Right renal cortex interstitium (tissue), 3 donors: Measurements from ENCODE around the gene PPP6R2. TPM values are rescaled to one million over a fixed set of nuclear protein-coding genes. Genes with fewer than 3 reads are reported as not detected.

Source experiments
- DNase-seq, 3 donors: peaks; one replicate each; pipeline ENCODE4 v3.0.0-alpha.2; 2013; ENCODE audit warnings: low read depth in 3 of 3, low spot score in 2 of 3
- polyA plus RNA-seq, 3 donors: library from polyadenylated mRNA; unstranded; fragments of 120-200 nt; gene quantifications; one replicate each; pipeline ENCODE4 v1.2.1, GENCODE V29; 2013; ENCODE audit not compliant: insufficient read length in 3 of 3

Gene PPP6R2
- polyA plus RNA-seq, 3 donors = 29.8 to 31.5 (median 31.5) TPM

GRCh38 chr22:50482107-50483074, 139.3 kb downstream of the PPP6R2 start:
- DNase-seq = no peak

- no peak for DNase-seq
These were observed 140.0 kb downstream of the PPP6R2 start for GRCh38 chr22:50483106-50483505.

GRCh38 chr22:50483556-50483955, 140.4 kb downstream of the PPP6R2 start:
- no peak for DNase-seq

GRCh38 chr22:50483977-50484853, 141.1 kb downstream of the PPP6R2 start:
- no peak for DNase-seq

GRCh38 chr22:50485221-50486131, 142.3 kb downstream of the PPP6R2 start:
- DNase-seq = no peak

GRCh38 chr22:50486561-50487289, 143.6 kb downstream of the PPP6R2 start, which contains the start of gene MIOX:
Gene MIOX (plus strand): TSS chr22:50486859. CDS start chr22:50486898, 39 bp downstream.
- DNase-seq = no peak

- no peak for DNase-seq
These were observed 144.3 kb downstream of the PPP6R2 start for GRCh38 chr22:50487290-50488005.

GRCh38 chr22:50488006-50488677, 145.0 kb downstream of the PPP6R2 start:
- DNase-seq = no peak

GRCh38 chr22:50488886-50489285, 145.8 kb downstream of the PPP6R2 start:
- DNase-seq = no peak

- no peak for DNase-seq
These were observed 146.5 kb downstream of the PPP6R2 start for GRCh38 chr22:50489363-50490243.

GRCh38 chr22:50490531-50491308, 147.6 kb downstream of the PPP6R2 start:
- no peak for DNase-seq

Other genes with a start within 250 kb of the PPP6R2 start
- gene PANX2, start 172.6 kb upstream of the PPP6R2 start, polyA plus RNA-seq = 1 to 10 TPM in 2 of 3 donors, under 1 TPM in 1; 0.65 to 1.5 (median 1.1) TPM
- 10 to 100 TPM; 17.1 to 20.7 (median 17.8) TPM for gene TRABD, start 157.4 kb upstream of the PPP6R2 start, polyA plus RNA-seq
- gene SELENOO, start 142.3 kb upstream of the PPP6R2 start, polyA plus RNA-seq = 10 to 100 TPM; 13.9 to 18.3 (median 14.8) TPM
- gene TUBGCP6, start 98.3 kb upstream of the PPP6R2 start, polyA plus RNA-seq = 10 to 100 TPM; 26.4 to 28.3 (median 28.1) TPM
- gene HDAC10, start 92.1 kb upstream of the PPP6R2 start, polyA plus RNA-seq = 10 to 100 TPM; 13.2 to 15.8 (median 13.7) TPM
- 10 to 100 TPM in 1 of 3 donors, 1 to 10 TPM in 2; 9.1 to 10.9 (median 9.9) TPM for gene MAPK12, start 81.6 kb upstream of the PPP6R2 start, polyA plus RNA-seq
- gene MAPK11, start 72.9 kb upstream of the PPP6R2 start, polyA plus RNA-seq = 1 to 10 TPM; 6.1 to 7.9 (median 6.4) TPM
- gene PLXNB2, start 35.7 kb upstream of the PPP6R2 start, polyA plus RNA-seq = 100 to 1,000 TPM; 193 to 218 (median 204) TPM
- gene DENND6B, start 16.3 kb upstream of the PPP6R2 start, polyA plus RNA-seq = 10 to 100 TPM in 2 of 3 donors, 1 to 10 TPM in 1; 9.0 to 12.0 (median 11.2) TPM
- 10 to 100 TPM; 24.7 to 28.0 (median 26.6) TPM for gene SBF1, start 131.7 kb downstream of the PPP6R2 start, polyA plus RNA-seq
- gene ADM2, start 138.2 kb downstream of the PPP6R2 start, polyA plus RNA-seq = 1 to 10 TPM; 3.2 to 5.9 (median 4.1) TPM
- gene MIOX, start 143.5 kb downstream of the PPP6R2 start, polyA plus RNA-seq = 10 to 100 TPM in 2 of 3 donors, 1 to 10 TPM in 1; 3.2 to 19.0 (median 13.4) TPM
- gene LMF2, start 164.4 kb downstream of the PPP6R2 start, polyA plus RNA-seq = 10 to 100 TPM; 28.1 to 35.2 (median 32.0) TPM
- 10 to 100 TPM; 35.6 to 41.1 (median 39.4) TPM for gene NCAPH2, start 164.9 kb downstream of the PPP6R2 start, polyA plus RNA-seq
- gene SCO2, start 182.3 kb downstream of the PPP6R2 start, polyA plus RNA-seq = 1 to 10 TPM in 2 of 3 donors, not detected in 1; 1.0 to 1.7 TPM
- gene TYMP, start 186.7 kb downstream of the PPP6R2 start, polyA plus RNA-seq = 1 to 10 TPM; 1.0 to 1.2 (median 1.1) TPM
- under 1 TPM; 0.04 to 0.86 (median 0.36) TPM for gene KLHDC7B, start 202.6 kb downstream of the PPP6R2 start, polyA plus RNA-seq
- under 1 TPM in 2 of 3 donors, not detected in 1; 0.28 to 0.61 TPM for gene SYCE3, start 219.6 kb downstream of the PPP6R2 start, polyA plus RNA-seq
- 1 to 10 TPM; 9.0 to 9.7 (median 9.1) TPM for gene CPT1B, start 235.1 kb downstream of the PPP6R2 start, polyA plus RNA-seq
- 10 to 100 TPM; 62.8 to 82.6 (median 82.5) TPM for gene CHKB, start 239.5 kb downstream of the PPP6R2 start, polyA plus RNA-seq